Mesothelial cell of epicardium (in vitro differentiated cells): ENCODE results near the gene ACTR6. TPM values are rescaled to one million over a fixed set of nuclear protein-coding genes. Genes with fewer than 3 reads are reported as not detected.
A peak's percentile ranks its signal among the peaks of the same experiment; 100 is the strongest.

Experiments
- DNase-seq, 2 experiments: peaks; one replicate each; pipeline ENCODE4 v3.0.0; 2021; ENCODE audit warnings: low spot score in 2 of 2; ENCODE audit not compliant: unreplicated experiment in 2 of 2
- H3K27ac Mint-ChIP-seq: 2 replicates; pipeline ENCODE4 v1.8.0; 2021; ENCODE audit warnings: mixed read lengths
- H3K27me3 Mint-ChIP-seq: 2 replicates; pipeline ENCODE4 v1.8.0; 2021; ENCODE audit warnings: low read depth, mixed read lengths
- H3K36me3 Mint-ChIP-seq: 2 replicates; pipeline ENCODE4 v1.8.0; 2021; ENCODE audit warnings: mixed read lengths
- H3K4me1 Mint-ChIP-seq: 2 replicates; pipeline ENCODE4 v1.8.0; 2021; ENCODE audit warnings: mixed read lengths
- H3K4me3 Mint-ChIP-seq: 2 replicates; pipeline ENCODE4 v1.8.0; 2021; ENCODE audit warnings: mild to moderate bottlenecking, moderate library complexity, mixed read lengths
- H3K9me3 Mint-ChIP-seq: 2 replicates; pipeline ENCODE4 v1.8.0; 2021; ENCODE audit warnings: mixed read lengths
- total RNA-seq: library from RNA; stranded (reverse); gene quantifications from 3 replicates; pipeline ENCODE4 v1.2.1, GENCODE V29; 2021
- TF ChIP-seq, protein P1 (sequence below): fragments of 200-600 bp; sonication (generic); IDR thresholded peaks from one replicate; pipeline ENCODE4 v1.5.0; 2021; ENCODE audit warnings: antibody characterized with exemption; ENCODE audit not compliant: unreplicated experiment

Gene ACTR6
- total RNA-seq, 1 donor from 2014 or later, result 25.5 TPM

DNA sequence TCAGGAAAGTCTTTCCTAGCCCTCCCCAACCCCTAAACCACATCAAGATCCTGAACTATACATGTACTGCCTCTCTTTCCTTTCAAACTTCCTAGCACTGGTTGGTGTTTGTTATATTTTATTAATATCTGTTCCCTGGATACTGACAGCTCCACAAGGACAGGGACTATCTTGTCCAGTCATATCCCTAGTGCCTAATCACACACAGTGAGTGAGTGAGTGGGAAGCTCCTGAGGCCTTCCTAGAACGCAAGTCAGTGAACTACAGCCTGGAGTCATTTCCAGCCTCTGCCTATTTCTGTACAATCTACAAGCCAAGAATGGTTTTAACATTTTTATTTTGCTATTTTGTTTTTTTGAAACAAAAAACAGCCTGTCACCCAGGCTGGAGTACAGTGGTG lies 7.5 kb upstream of the ACTR6 start:
- H3K9me3 Mint-ChIP-seq, result no peaks in the 10 kb centered on the region
- H3K4me3 Mint-ChIP-seq, result no peak overlapping the region
- no peaks in the 10 kb centered on the region for H3K36me3 Mint-ChIP-seq
- no peak overlapping the region for H3K27ac Mint-ChIP-seq
- TF ChIP-seq, protein P1, sequence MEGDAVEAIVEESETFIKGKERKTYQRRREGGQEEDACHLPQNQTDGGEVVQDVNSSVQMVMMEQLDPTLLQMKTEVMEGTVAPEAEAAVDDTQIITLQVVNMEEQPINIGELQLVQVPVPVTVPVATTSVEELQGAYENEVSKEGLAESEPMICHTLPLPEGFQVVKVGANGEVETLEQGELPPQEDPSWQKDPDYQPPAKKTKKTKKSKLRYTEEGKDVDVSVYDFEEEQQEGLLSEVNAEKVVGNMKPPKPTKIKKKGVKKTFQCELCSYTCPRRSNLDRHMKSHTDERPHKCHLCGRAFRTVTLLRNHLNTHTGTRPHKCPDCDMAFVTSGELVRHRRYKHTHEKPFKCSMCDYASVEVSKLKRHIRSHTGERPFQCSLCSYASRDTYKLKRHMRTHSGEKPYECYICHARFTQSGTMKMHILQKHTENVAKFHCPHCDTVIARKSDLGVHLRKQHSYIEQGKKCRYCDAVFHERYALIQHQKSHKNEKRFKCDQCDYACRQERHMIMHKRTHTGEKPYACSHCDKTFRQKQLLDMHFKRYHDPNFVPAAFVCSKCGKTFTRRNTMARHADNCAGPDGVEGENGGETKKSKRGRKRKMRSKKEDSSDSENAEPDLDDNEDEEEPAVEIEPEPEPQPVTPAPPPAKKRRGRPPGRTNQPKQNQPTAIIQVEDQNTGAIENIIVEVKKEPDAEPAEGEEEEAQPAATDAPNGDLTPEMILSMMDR, result no peak
- DNase-seq, result no peak
- no peaks in the 10 kb centered on the region for H3K27me3 Mint-ChIP-seq
- no peaks in the 10 kb centered on the region for H3K4me1 Mint-ChIP-seq

DNA sequence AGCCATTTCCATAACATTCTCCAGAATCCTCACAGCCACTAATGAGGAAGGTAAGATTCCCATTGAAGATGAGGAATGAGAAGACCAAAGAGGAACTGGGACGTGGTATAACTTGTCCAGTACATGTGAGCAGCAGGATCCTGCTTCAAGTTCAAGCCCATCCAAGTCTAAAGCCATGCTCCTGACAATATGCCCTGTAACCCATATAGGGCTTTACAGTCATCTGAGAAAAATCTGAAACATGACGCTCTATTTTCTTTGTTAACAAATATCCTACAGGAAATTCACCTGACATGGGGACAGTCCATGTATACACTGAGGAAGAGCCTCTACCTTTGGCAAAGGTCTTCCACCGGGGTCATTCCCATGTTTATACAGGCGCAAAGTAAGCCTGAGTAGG lies 3.1 kb upstream of the ACTR6 start:
- H3K36me3 Mint-ChIP-seq, result no peaks in the 10 kb centered on the region
- DNase-seq, result no peak
- peaks cover 3% of the 10 kb centered on the region for H3K27me3 Mint-ChIP-seq
- peaks cover 15% of the 10 kb centered on the region for H3K4me1 Mint-ChIP-seq
- TF ChIP-seq, protein P1, result no peak
- no peak overlapping the region for H3K27ac Mint-ChIP-seq
- no peak overlapping the region for H3K4me3 Mint-ChIP-seq
- H3K9me3 Mint-ChIP-seq, result no peaks in the 10 kb centered on the region

DNA sequence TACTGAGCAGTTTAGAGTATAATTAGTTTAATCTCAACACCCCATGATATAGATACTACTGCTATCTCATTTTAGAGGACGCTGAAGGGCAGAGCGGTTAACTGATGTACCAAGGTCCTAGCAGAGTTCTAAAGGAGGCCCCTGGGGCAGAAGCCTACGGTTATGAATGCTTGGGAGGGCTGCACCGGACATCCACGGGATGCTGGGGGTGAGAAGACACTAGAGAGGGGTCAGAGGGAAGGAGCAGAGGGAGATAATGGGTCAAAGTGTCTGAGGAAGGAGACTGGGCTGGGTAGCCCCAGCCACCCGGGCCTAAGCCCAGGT lies 1.6 kb upstream of the ACTR6 start:
- Mint-ChIP-seq H3K4me1 (peaks cover 15% of the 10 kb centered on the region), H3K36me3 (no peaks in the 10 kb centered on the region), H3K27ac (peak overlapping the region; percentile 64), H3K9me3 (no peaks in the 10 kb centered on the region), H3K27me3 (peaks cover 3% of the 10 kb centered on the region), H3K4me3 (peak overlapping the region; percentile 94)
- TF ChIP-seq, protein P1, result no peak
- DNase-seq, result no peak

DNA sequence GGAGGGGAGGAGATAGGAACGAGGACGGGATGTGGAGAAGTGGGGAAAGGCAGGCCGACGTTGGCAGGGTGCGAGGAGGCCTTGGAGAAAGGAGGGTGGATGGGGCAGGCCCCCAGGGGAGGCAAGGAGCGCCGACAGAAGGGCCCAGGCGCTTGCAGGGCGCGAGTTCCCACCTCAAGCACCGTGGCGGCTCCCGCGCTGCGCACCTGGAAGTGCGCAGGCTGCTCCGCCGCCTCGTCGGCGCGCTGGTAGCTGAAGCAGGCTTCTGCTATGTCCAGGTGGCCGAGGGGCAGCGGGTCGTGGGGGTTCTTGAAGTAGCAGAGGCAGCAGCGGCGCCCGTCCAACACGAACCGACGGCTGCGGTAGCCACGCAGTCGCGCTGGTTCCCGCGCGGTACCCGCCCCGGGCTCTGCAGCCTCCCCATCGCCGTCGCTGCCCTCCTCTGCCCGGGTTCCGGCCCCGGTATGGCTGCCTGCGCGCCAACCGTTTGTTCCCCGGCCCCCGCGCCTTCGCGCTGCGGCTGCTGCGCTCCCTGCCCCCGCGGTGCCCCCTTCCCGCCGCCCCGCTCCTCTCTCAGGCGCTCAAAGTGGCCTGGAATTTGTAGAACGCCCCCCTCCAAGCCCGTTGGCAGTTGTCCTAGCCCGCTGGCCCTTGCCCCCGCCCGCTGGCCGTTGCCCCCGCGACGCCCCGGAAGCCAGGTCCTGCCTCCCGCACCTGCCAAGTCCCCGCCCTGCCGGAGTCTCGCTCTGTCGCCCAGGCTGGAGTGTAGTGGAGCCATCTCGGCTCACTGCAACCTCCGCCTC lies 1.1 kb upstream of the ACTR6 start:
- Mint-ChIP-seq H3K36me3 (no peaks in the 10 kb centered on the region), H3K27me3 (peaks cover 3% of the 10 kb centered on the region), H3K9me3 (no peaks in the 10 kb centered on the region), H3K27ac (peak overlapping the region; percentile 96), H3K4me1 (peaks cover 15% of the 10 kb centered on the region), H3K4me3 (peak overlapping the region; percentile 94)
- DNase-seq, result peak in 1 of 2 experiments; percentile 59
- TF ChIP-seq, protein P1, result no peak

DNA sequence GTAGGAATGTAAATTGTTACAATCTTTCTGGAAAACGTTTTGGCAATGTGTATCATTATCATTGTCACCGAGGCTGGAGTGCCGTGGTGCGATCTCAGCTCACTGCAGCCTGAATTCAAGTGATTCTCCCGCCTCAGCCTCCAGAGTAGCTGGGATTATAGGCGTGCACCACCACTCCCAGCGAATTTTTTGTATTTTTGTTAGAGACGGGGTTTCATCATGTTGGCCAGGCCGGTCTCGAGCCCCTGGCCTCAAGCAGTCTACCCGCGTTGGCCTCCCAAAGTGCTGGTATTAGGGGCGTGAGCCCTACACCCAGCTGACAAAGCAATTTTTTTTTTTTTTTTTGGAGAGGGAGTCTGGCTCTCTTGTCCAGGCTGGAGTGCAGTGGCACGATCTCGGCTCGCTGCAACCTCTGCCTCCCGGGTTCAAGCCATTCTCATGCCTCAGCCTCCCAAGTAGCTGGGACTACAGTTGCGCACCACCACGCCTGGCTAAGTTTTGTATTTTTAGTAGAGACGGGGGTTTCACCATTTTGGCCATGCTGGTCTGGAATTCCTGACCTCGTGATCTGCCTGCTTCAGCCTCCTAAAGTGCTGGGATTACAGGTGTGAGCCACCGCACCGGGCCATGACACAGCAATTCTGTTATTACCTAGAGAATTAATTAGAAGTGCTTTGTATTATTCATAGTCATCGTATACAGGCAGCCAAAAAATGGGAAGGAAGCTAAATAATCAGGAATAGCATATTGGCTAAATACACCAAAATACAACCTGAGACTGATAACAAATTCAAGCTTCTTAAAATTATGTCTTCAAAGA lies 1.2 kb downstream of the ACTR6 start:
- TF ChIP-seq, protein P1, result no peak
- no peaks in the 10 kb centered on the region for H3K36me3 Mint-ChIP-seq
- H3K4me3 Mint-ChIP-seq, result peak overlapping the region; percentile 94
- H3K9me3 Mint-ChIP-seq, result no peaks in the 10 kb centered on the region
- H3K27me3 Mint-ChIP-seq, result peaks cover 3% of the 10 kb centered on the region
- peaks cover 15% of the 10 kb centered on the region for H3K4me1 Mint-ChIP-seq
- peak overlapping the region; percentile 96 for H3K27ac Mint-ChIP-seq
- no peak for DNase-seq
